Aorta (tissue), 5 donors: ENCODE results near the gene POT1. TPM values are rescaled to one million over a fixed set of nuclear protein-coding genes. Genes with fewer than 3 reads are reported as not detected.
A peak's percentile ranks its signal among the peaks of the same experiment; 100 is the strongest.

Source experiments
- ATAC-seq: fragments of 200-7000 bp; cut with Tn5 transposase; one replicate; pipeline ENCODE4 v1.9.1; 2022; ENCODE audit warnings: moderate library complexity; ENCODE audit not compliant: low FRiP score
- DNase-seq, 2 donors: peaks; one replicate each; pipeline ENCODE4 v3.0.0-alpha.2; 2020
- H3K27ac ChIP-seq, 2 donors: one replicate each; pipeline ENCODE4 v1.5.1; 2013; ENCODE audit warnings: low read length in 2 of 2, mild to moderate bottlenecking in 2 of 2, moderate library complexity in 2 of 2, control low read depth in 1 of 2, inconsistent platforms in 1 of 2, low read depth in 1 of 2
- H3K27me3 ChIP-seq, 2 donors: one replicate each; pipeline ENCODE4 v1.6.1; 2013; ENCODE audit warnings: control low read depth in 1 of 2, low read length in 1 of 2, mild to moderate bottlenecking in 1 of 2, moderate library complexity in 1 of 2; ENCODE audit not compliant: insufficient read depth in 2 of 2, control insufficient read depth in 1 of 2
- H3K36me3 ChIP-seq, 2 donors: one replicate each; pipeline ENCODE4 v1.6.1; 2013; ENCODE audit warnings: control low read depth in 1 of 2, low read length in 1 of 2, mild to moderate bottlenecking in 1 of 2; ENCODE audit not compliant: insufficient read depth in 2 of 2, control insufficient read depth in 1 of 2
- H3K4me1 ChIP-seq, 2 donors: one replicate each; pipeline ENCODE4 v1.6.1; 2013; ENCODE audit warnings: low read length in 2 of 2, control low read depth in 1 of 2, mild to moderate bottlenecking in 1 of 2, moderate library complexity in 1 of 2; ENCODE audit not compliant: insufficient read depth in 2 of 2, control insufficient read depth in 1 of 2
- H3K4me3 ChIP-seq, 2 donors: one replicate each; pipeline ENCODE4 v1.5.1; 2013; ENCODE audit warnings: low read length in 2 of 2, control low read depth in 1 of 2, mild to moderate bottlenecking in 1 of 2
- H3K9me3 ChIP-seq: one replicate; pipeline ENCODE4 v1.6.1; 2013; ENCODE audit warnings: mild to moderate bottlenecking, low read length; ENCODE audit not compliant: control insufficient read depth
- WGBS, 2 donors: extraction: QIAGEN DNeasy Blood & Tissue Kit; methylation state at CpG; one replicate each; pipeline ENCODE4 v1.1.7; 2013; 5-methylcytosine and 5-hydroxymethylcytosine counted together
- intact Hi-C, 2 donors: fragments of 100-400 bp; cut with DNase I; formaldehyde crosslinking; loops; one replicate each; pipeline versions ENCODE4 v1.14.2 to v1.15.0; 2022
- polyA plus RNA-seq, 2 donors: library from polyadenylated mRNA; stranded (reverse); fragments of 200-250 nt; gene quantifications; one replicate each; pipeline ENCODE4 v1.2.3, GENCODE V29; 2013
- total RNA-seq, 2 donors: library from RNA; stranded (reverse); fragmentation: NEBNext Ultra II Directional; extraction: Animal tissue kit (Norgen Biotek cat#: 25700); gene quantifications; one replicate each; pipeline ENCODE4 v1.2.1, GENCODE V29; 2021
- donor health status: healthy with polysubstance abuse.
- donor health status: Bipolar disorder and iron deficiency.
- donor health status: DM: no; HTN: no; CAD: no.
- donor health status: DM: no; HTN: no; CAD: no.
- donor health status: DM: yes; HTN: yes; CAD: no.

The POT1 gene
- total and polyA plus RNA-seq, 4 donors: 9.3 to 28.2 (median 21.3) TPM

GRCh38 chr7:124943472-124943871 is 13.8 kb upstream of the POT1 start:
- Histone ChIP-seq H3K36me3 (no peaks in the 10 kb centered on the region), H3K4me3 (no peak overlapping the region), H3K9me3 (no peaks in the 10 kb centered on the region), H3K27ac (no peak overlapping the region), H3K27me3 (no peaks in the 10 kb centered on the region), H3K4me1 (no peaks in the 10 kb centered on the region)
- no peak for DNase-seq
- no peak for ATAC-seq
- intact Hi-C loops: no loop called here
- WGBS, 2 donors: 86 to 89% methylated on average over 2 of the region's 2 CpGs

DNA sequence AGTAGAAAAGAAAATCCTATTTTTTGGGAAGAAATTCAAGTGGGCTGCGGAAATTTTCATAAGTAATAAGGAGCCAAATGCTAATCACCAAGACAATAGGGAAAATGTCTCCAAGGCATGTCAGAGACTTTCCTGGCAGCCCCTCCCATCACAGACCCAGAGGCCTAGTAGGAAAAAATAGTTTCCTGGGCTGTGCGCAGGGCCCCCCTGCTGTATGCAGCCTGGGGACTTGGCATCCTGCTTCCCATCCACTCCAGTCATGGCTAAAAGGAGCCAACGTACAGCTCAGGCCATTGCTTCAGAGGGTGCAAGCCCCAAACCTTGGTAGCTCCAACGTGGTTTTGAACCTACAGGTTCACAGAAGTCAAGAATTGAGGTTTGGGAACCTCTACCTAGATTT is 12.8 kb upstream of the POT1 start:
- no peak overlapping the region for H3K27ac ChIP-seq
- ATAC-seq: no peak

GRCh38 chr7:124940306-124940705 is 10.7 kb upstream of the POT1 start:
- ATAC-seq (no peak), DNase-seq (no peak)
- intact Hi-C loops: no loop called here
- Histone ChIP-seq H3K4me1 (no peaks in the 10 kb centered on the region), H3K4me3 (no peak overlapping the region), H3K9me3 (no peaks in the 10 kb centered on the region), H3K27me3 (no peaks in the 10 kb centered on the region), H3K36me3 (no peaks in the 10 kb centered on the region), H3K27ac (no peak overlapping the region)
- 72 to 81% methylated on average over 2 of the region's 2 CpGs for WGBS, 2 donors

More for the DNA sequence above, 12.8 kb upstream of the POT1 start:
- Histone ChIP-seq H3K4me1 (no peaks in the 10 kb centered on the region), H3K27me3 (no peaks in the 10 kb centered on the region), H3K9me3 (no peaks in the 10 kb centered on the region), H3K4me3 (no peak overlapping the region), H3K36me3 (no peaks in the 10 kb centered on the region)
- WGBS, 2 donors: 68 to 84% methylated on average over 4 of the region's 4 CpGs
- DNase-seq: no peak
- intact Hi-C loops: no loop called here

- Histone ChIP-seq H3K36me3 (no peaks in the 10 kb centered on the region), H3K27me3 (no peaks in the 10 kb centered on the region), H3K4me3 (no peak overlapping the region), H3K9me3 (no peaks in the 10 kb centered on the region), H3K27ac (no peak overlapping the region), H3K4me1 (no peaks in the 10 kb centered on the region)
- ATAC-seq: no peak
- no peak for DNase-seq
- WGBS, 2 donors: 78 to 86% methylated on average over 2 of the region's 2 CpGs
- intact Hi-C loops: no loop called here
Observed at GRCh38 chr7:124938128-124938527, 8.5 kb upstream of the POT1 start.

DNA sequence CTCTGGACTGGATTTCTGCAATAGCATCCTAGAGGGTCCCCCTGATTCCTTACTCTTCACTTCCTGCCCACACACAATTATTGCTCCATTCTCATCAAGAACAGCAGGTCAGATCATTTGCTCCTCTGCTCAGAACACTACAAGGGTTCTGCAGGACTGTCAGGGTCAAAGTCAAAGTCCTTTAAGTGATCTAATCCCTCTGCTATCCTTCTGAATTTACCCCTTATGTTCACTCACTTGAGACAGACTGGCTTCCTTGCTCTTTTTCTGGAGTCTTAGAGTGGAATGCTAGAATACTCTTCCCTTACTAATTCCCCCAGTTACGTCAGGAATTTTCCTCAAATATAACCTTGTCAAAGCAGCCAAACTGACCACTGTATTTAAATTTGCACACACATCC is 7.5 kb upstream of the POT1 start:
- 79 to 86% methylated on average over 1 of the region's 1 CpG for WGBS, 2 donors
- intact Hi-C loops: no loop called here
- Histone ChIP-seq H3K4me3 (no peak overlapping the region), H3K27me3 (no peaks in the 10 kb centered on the region), H3K9me3 (no peaks in the 10 kb centered on the region), H3K4me1 (no peaks in the 10 kb centered on the region), H3K36me3 (no peaks in the 10 kb centered on the region), H3K27ac (no peak overlapping the region)
- ATAC-seq (no peak), DNase-seq (no peak)

- intact Hi-C loops: loop anchor here in 1 of 2 donors (5.0 kb wide), 2 partner anchors 32 to 223 kb away; no protein-coding TSS in a partner anchor
- Histone ChIP-seq H3K9me3 (no peaks in the 10 kb centered on the region), H3K27me3 (no peaks in the 10 kb centered on the region)
Observed at GRCh38 chr7:124934841-124935240, 5.2 kb upstream of the POT1 start.

GRCh38 chr7:124930655-124931597 is 1.3 kb upstream of the POT1 start:
- no peak for DNase-seq

More at GRCh38 chr7:124934841-124935240, 5.2 kb upstream of the POT1 start:
- H3K4me3 ChIP-seq: no peak overlapping the region
- DNase-seq: no peak
- H3K27ac ChIP-seq: no peak overlapping the region
- ATAC-seq: no peak
- H3K4me1 ChIP-seq: no peaks in the 10 kb centered on the region
- no peaks in the 10 kb centered on the region for H3K36me3 ChIP-seq

DNA sequence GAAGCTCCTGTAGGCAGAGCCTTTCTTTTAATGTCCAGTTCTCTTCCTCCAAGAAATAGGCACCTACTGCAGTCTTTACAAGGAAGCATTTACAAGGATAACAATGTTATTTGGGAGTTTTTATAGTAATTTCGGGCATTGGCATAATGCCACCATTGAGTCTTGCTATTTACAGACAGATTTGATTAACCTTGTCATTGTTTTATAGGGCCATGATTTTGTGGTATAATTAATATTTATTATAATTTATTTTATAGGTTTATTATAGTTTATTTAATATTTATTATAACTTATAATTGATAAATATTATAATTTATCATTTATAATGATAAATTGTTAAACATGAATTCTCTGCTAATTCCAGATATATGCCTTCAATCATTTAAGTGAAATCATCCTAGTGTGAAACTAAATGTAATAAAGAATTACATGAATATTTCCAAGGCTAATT is 573 bp upstream of the POT1 start:
- H3K4me1 ChIP-seq: no peaks in the 10 kb centered on the region
- ATAC-seq: no peak
- H3K36me3 ChIP-seq: no peaks in the 10 kb centered on the region
- H3K9me3 ChIP-seq: no peaks in the 10 kb centered on the region
- H3K4me3 ChIP-seq: peak overlapping the region in 1 of 2 donors; percentile 37
- 0 to 1% methylated on average over 1 of the region's 1 CpG for WGBS, 2 donors
- no peak overlapping the region for H3K27ac ChIP-seq
- intact Hi-C loops: loop anchor here in 1 of 2 donors (5.0 kb wide), 2 partner anchors 37 to 218 kb away; no protein-coding TSS in a partner anchor
- no peak for DNase-seq
- no peaks in the 10 kb centered on the region for H3K27me3 ChIP-seq

More at GRCh38 chr7:124930655-124931597, 1.3 kb upstream of the POT1 start:
- H3K36me3 ChIP-seq: no peaks in the 10 kb centered on the region
- intact Hi-C loops: loop anchor here in 1 of 2 donors (5.0 kb wide), 2 partner anchors 36 to 219 kb away; no protein-coding TSS in a partner anchor
- H3K27me3 ChIP-seq: no peaks in the 10 kb centered on the region
- H3K4me3 ChIP-seq: no peak overlapping the region
- H3K4me1 ChIP-seq: no peaks in the 10 kb centered on the region
- no peak overlapping the region for H3K27ac ChIP-seq
- H3K9me3 ChIP-seq: no peaks in the 10 kb centered on the region
- no peak for ATAC-seq
- 75 to 80% methylated on average over 18 of the region's 18 CpGs for WGBS, 2 donors

DNA sequence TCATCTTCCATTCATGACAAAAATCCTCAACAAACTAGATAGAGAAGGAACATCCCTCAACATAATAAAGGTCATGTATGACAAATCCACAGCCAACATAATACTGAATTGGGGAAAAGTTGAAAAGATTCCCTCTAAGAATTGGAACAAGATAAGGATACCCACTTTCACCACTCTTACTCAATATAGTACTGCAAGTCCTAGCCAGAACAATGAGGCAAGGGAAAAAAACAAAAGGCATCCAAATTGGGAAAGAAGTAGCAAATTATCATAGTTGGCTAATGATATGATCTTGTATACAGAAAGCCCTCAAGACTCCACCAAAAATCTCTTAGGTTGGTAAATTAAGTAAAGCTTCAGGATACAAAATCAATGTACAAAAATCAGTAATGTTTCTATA is 4.7 kb downstream of the POT1 start:
- Histone ChIP-seq H3K36me3 (no peaks in the 10 kb centered on the region), H3K4me3 (no peak overlapping the region), H3K27ac (no peak overlapping the region), H3K27me3 (no peaks in the 10 kb centered on the region), H3K9me3 (no peaks in the 10 kb centered on the region), H3K4me1 (no peaks in the 10 kb centered on the region)
- ATAC-seq: no peak
- intact Hi-C loops: loop anchor here in 1 of 2 donors (10.0 kb wide), 1 partner anchor 70 kb away; no protein-coding TSS in a partner anchor
- DNase-seq: no peak
